Breast epithelium (tissue), 4 donors: Measurements from ENCODE around the gene DSTYK. TPM values are rescaled to one million over a fixed set of nuclear protein-coding genes. Genes with fewer than 3 reads are reported as not detected.
A peak's percentile ranks its signal among the peaks of the same experiment; 100 is the strongest.

Experiments used
- DNase-seq, 2 donors: peaks; one replicate each; pipeline ENCODE4 v3.0.0-alpha.2; 2019; ENCODE audit warnings: low spot score in 2 of 2
- H3K27ac ChIP-seq, 2 donors: fragments of 200-600 bp; sonication (generic) in 1 of 2; one replicate each; pipeline ENCODE4 v1.5.1; 2016 to 2019; ENCODE audit warnings: mild to moderate bottlenecking in 1 of 2
- H3K27me3 ChIP-seq, 2 donors: fragments of 200-600 bp; sonication (generic) in 1 of 2; one replicate each; pipeline versions ENCODE4 v1.5.1 to v1.6.0; 2017 to 2019; ENCODE audit warnings: control low read depth in 1 of 2, mild to moderate bottlenecking in 1 of 2
- H3K36me3 ChIP-seq: fragments of 200-600 bp; one replicate; pipeline ENCODE4 v1.5.1; 2019
- H3K4me1 ChIP-seq, 2 donors: fragments of 200-600 bp; sonication (generic); one replicate each; pipeline ENCODE4 v1.5.1; 2016 to 2019; ENCODE audit warnings: control low read depth in 1 of 2
- H3K4me3 ChIP-seq, 3 donors: fragments of 200-600 bp; sonication (generic); 1 replicate in 2 of 3; 2 replicates in 1 of 3; pipeline ENCODE4 v1.5.1; 2016 to 2019; ENCODE audit warnings: mild to moderate bottlenecking in 3 of 3, moderate library complexity in 2 of 3
- H3K9me3 ChIP-seq, 2 donors: fragments of 200-600 bp; sonication (generic) in 1 of 2; one replicate each; pipeline ENCODE4 v1.5.1; 2016 to 2019; ENCODE audit warnings: control low read depth in 1 of 2
- CTCF ChIP-seq, 3 donors: fragments of 450-650 bp; IDR thresholded peaks; one replicate each; pipeline ENCODE4 v1.5.1; 2016 to 2017; ENCODE audit warnings: antibody characterized with exemption in 3 of 3, mild to moderate bottlenecking in 3 of 3, moderate library complexity in 3 of 3
- POLR2A ChIP-seq: fragments of 450-650 bp; IDR thresholded peaks from one replicate; pipeline ENCODE4 v1.6.1; 2016; ENCODE audit warnings: antibody characterized with exemption, mild to moderate bottlenecking, moderate library complexity
- POLR2AphosphoS5 ChIP-seq, 3 donors: sonication (generic); formaldehyde crosslinking; IDR thresholded peaks; one replicate each; pipeline ENCODE4 v1.6.1; 2017; ENCODE audit warnings: antibody characterized with exemption in 3 of 3
- intact Hi-C: fragments of 100-400 bp; cut with DNase I; formaldehyde crosslinking; loops from one replicate; pipeline ENCODE4 v1.15.1; 2023; ENCODE audit warnings: low total_unique reads
- total RNA-seq, 3 donors: library from RNA; depleted of rRNA; stranded (reverse); fragments of >200 nt; gene quantifications; one replicate each; pipeline ENCODE4 v1.1.0, GENCODE V29; 2016

The DSTYK gene
- total RNA-seq, 3 donors from 2014 or later, result 10.2 to 19.3 (median 12.5) TPM

DNA sequence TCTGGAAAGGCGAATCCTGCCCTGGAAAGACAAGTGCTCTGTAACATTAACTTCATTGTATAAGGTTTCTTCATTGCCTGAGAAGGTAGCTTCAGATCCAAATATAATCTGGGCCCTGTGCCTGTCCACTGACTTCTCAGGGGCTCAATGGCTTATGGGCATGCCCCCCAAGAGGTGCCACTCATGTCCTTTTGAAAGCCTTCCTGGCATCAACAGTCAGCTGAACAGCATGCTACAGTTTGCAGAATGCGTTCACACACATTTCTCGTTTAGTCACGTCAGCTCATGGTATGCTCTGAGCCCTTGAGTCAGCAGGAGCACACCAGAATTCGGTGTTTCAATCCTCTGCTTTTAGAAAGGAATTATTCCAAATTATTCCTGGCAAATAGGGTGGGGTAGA lies 40.1 kb upstream of the DSTYK start:
- Histone ChIP-seq H3K9me3 (no peaks in the 10 kb centered on the region), H3K4me3 (no peak overlapping the region), H3K36me3 (no peaks in the 10 kb centered on the region), H3K27ac (no peak overlapping the region), H3K27me3 (no peaks in the 10 kb centered on the region), H3K4me1 (peaks cover 8 to 13% of the 10 kb centered on the region in 2 donors)
- DNase-seq, result no peak
- intact Hi-C loops, result no loop called here
- TF ChIP-seq POLR2AphosphoS5 (IDR thresholded peaks at IDR 0.05) (no peak), POLR2A (no peak), CTCF (IDR thresholded peaks at IDR 0.05) (no peak)

GRCh38 chr1:205250699-205251098 lies 39.2 kb upstream of the DSTYK start:
- H3K9me3 ChIP-seq, result no peaks in the 10 kb centered on the region
- TF ChIP-seq POLR2AphosphoS5 (IDR thresholded peaks at IDR 0.05) (no peak), CTCF (IDR thresholded peaks at IDR 0.05) (no peak), POLR2A (no peak)
- intact Hi-C loops, result no loop called here
- no peaks in the 10 kb centered on the region for H3K36me3 ChIP-seq
- no peak for DNase-seq
- no peak overlapping the region for H3K27ac ChIP-seq
- no peaks in the 10 kb centered on the region for H3K27me3 ChIP-seq
- no peak overlapping the region for H3K4me3 ChIP-seq
- H3K4me1 ChIP-seq, result peaks cover 8 to 13% of the 10 kb centered on the region in 2 donors

DNA sequence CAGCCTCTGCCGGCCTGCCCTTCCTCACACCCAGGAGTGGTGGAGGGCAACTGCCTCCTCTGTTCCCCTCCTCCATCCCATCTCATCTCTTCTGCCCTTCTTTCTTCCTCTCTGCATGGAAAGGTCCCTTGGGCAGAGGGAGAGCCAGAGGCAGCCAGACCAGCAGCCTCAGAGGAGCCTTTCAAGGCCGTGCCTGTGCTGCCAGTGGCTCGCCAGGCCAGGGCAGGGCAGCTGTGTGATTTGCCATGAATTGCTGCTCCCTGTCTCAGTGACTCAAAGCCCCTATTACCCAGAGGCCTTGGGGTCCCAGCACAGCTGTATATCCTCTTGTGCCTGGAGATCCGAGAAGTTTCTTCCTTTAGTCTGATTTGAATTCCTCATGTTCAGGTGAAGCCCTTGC lies 38.1 kb upstream of the DSTYK start:
- Histone ChIP-seq H3K36me3 (no peaks in the 10 kb centered on the region), H3K9me3 (no peaks in the 10 kb centered on the region), H3K4me1 (peaks cover 8 to 13% of the 10 kb centered on the region in 2 donors), H3K4me3 (no peak overlapping the region), H3K27ac (peak overlapping the region in 1 of 2 donors; percentile 25), H3K27me3 (no peaks in the 10 kb centered on the region)
- no peak for DNase-seq
- intact Hi-C loops, result loop anchor here (10.0 kb wide), 1 partner anchor 135 kb away; no protein-coding TSS in a partner anchor
- no peak for TF ChIP-seq POLR2AphosphoS5 (IDR thresholded peaks at IDR 0.05)
- no peak for TF ChIP-seq CTCF (IDR thresholded peaks at IDR 0.05)
- TF ChIP-seq POLR2A, result no peak

GRCh38 chr1:205248793-205249601 lies 37.5 kb upstream of the DSTYK start:
- intact Hi-C loops, result loop anchor here (10.0 kb wide), 1 partner anchor 134 kb away; no protein-coding TSS in a partner anchor

More at GRCh38 chr1:205248793-205249601, 37.5 kb upstream of the DSTYK start:
- Histone ChIP-seq H3K4me1 (peaks cover 8 to 13% of the 10 kb centered on the region in 2 donors), H3K36me3 (no peaks in the 10 kb centered on the region), H3K9me3 (no peaks in the 10 kb centered on the region), H3K27me3 (no peaks in the 10 kb centered on the region), H3K27ac (peak overlapping the region in 1 of 2 donors; percentile 25), H3K4me3 (no peak overlapping the region)
- no peak for TF ChIP-seq CTCF (IDR thresholded peaks at IDR 0.05)
- TF ChIP-seq POLR2A, result no peak
- no peak for TF ChIP-seq POLR2AphosphoS5 (IDR thresholded peaks at IDR 0.05)
- DNase-seq, result peak in 1 of 2 donors; percentile 62
